Transverse colon (tissue), 4 donors: ENCODE data around the gene LRP10. TPM values are rescaled to one million over a fixed set of nuclear protein-coding genes. Genes with fewer than 3 reads are reported as not detected.

Source experiments
- DNase-seq: peaks from one replicate; pipeline ENCODE4 v3.0.0-alpha.2; 2019
- H3K27ac ChIP-seq, 4 donors: fragments of 200-600 bp; sonication (generic); 2 replicates each; pipeline ENCODE4 v1.5.1; 2016 to 2018; ENCODE audit warnings: inconsistent platforms in 4 of 4
- H3K27me3 ChIP-seq: fragments of 200-600 bp; sonication (generic); 2 replicates; pipeline ENCODE4 v1.5.1; 2017; ENCODE audit warnings: inconsistent platforms
- H3K36me3 ChIP-seq, 4 donors: fragments of 200-600 bp; sonication (generic); 2 replicates each; pipeline ENCODE4 v1.5.1; 2017 to 2019; ENCODE audit warnings: inconsistent platforms in 4 of 4
- H3K4me1 ChIP-seq, 4 donors: fragments of 200-600 bp; sonication (generic); 2 replicates each; pipeline ENCODE4 v1.5.1; 2017 to 2020; ENCODE audit warnings: inconsistent platforms in 4 of 4
- H3K4me3 ChIP-seq, 4 donors: fragments of 200-600 bp; sonication (generic); 1 replicate in 1 of 4; 2 replicates in 3 of 4; pipeline versions ENCODE4 v1.5.1 to v1.6.1; 2017 to 2019; ENCODE audit warnings: inconsistent platforms in 4 of 4
- H3K9me3 ChIP-seq, 2 donors: fragments of 200-600 bp; sonication (generic); 2 replicates each; pipeline ENCODE4 v1.5.1; 2017 to 2019; ENCODE audit warnings: inconsistent platforms in 2 of 2
- EP300 ChIP-seq: sonication (generic); formaldehyde crosslinking; IDR thresholded peaks from one replicate; pipeline ENCODE4 v1.6.1; 2017; ENCODE audit warnings: antibody characterized with exemption, low read depth
- POLR2A ChIP-seq: fragments of 450-650 bp; IDR thresholded peaks from one replicate; pipeline ENCODE4 v1.6.1; 2016; ENCODE audit warnings: antibody characterized with exemption, mild to moderate bottlenecking, moderate library complexity
- POLR2AphosphoS5 ChIP-seq, 3 donors: sonication (generic); formaldehyde crosslinking; IDR thresholded peaks; one replicate each; pipeline ENCODE4 v1.6.1; 2016; ENCODE audit warnings: antibody characterized with exemption in 3 of 3
- WGBS, 2 donors: methylation state at CpG; one replicate each; pipeline ENCODE4 v1.1.5; 2018; ENCODE audit warnings: low coverage in 1 of 2; 5-methylcytosine and 5-hydroxymethylcytosine counted together
- in situ Hi-C, 4 donors: fragments of 200-750 bp; cut with MboI; loops; one replicate each; pipeline versions ENCODE4 v1.15.0 to v1.15.1; 2017; ENCODE audit warnings: low sequenced_read_pairs in 3 of 4, low pct_ligation_motif_present in 1 of 4, low pct_unique_long_range_greater_than_20kb in 1 of 4
- intact Hi-C: fragments of 100-400 bp; cut with DNase I; formaldehyde crosslinking; loops from one replicate; pipeline ENCODE4 v1.15.1; 2023; ENCODE audit warnings: low total_unique reads
- total RNA-seq, 4 donors: library from RNA; depleted of rRNA; stranded (reverse); fragments of >200 nt; gene quantifications; one replicate each; pipeline ENCODE4 v1.1.0, GENCODE V29; 2016
- TF ChIP-seq, protein P1 (sequence below), 5 experiments: fragments of 200-600 bp in 3 of 5; fragments of 450-650 bp in 2 of 5; sonication (generic) in 3 of 5; IDR thresholded peaks; 1 replicate in 2 of 5; 2 replicates in 3 of 5; pipeline ENCODE4 v1.5.1; 2016 to 2017; ENCODE audit warnings: antibody characterized with exemption in 5 of 5, inconsistent platforms in 3 of 5, mild to moderate bottlenecking in 2 of 5, moderate library complexity in 1 of 5

LRP10 gene
- total RNA-seq, 4 donors from 2014 or later, result 88.8 to 232 (median 180) TPM

- TF ChIP-seq EP300 (no peak), POLR2AphosphoS5 (IDR thresholded peaks at IDR 0.05) (no peak), POLR2A (no peak)
- TF ChIP-seq, protein P1, sequence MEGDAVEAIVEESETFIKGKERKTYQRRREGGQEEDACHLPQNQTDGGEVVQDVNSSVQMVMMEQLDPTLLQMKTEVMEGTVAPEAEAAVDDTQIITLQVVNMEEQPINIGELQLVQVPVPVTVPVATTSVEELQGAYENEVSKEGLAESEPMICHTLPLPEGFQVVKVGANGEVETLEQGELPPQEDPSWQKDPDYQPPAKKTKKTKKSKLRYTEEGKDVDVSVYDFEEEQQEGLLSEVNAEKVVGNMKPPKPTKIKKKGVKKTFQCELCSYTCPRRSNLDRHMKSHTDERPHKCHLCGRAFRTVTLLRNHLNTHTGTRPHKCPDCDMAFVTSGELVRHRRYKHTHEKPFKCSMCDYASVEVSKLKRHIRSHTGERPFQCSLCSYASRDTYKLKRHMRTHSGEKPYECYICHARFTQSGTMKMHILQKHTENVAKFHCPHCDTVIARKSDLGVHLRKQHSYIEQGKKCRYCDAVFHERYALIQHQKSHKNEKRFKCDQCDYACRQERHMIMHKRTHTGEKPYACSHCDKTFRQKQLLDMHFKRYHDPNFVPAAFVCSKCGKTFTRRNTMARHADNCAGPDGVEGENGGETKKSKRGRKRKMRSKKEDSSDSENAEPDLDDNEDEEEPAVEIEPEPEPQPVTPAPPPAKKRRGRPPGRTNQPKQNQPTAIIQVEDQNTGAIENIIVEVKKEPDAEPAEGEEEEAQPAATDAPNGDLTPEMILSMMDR (IDR thresholded peaks at IDR 0.05), result no peak
- Histone ChIP-seq H3K4me3 (no peak overlapping the region), H3K4me1 (peaks cover 11 to 30% (median 23%) of the 10 kb centered on the region in 4 donors), H3K36me3 (peaks cover 0 to 31% (median 10%) of the 10 kb centered on the region in 4 donors), H3K27ac (no peak overlapping the region), H3K9me3 (no peaks in the 10 kb centered on the region), H3K27me3 (no peaks in the 10 kb centered on the region)
- WGBS, 2 donors, result 89% methylated on average over 6 of the region's 6 CpGs; no CpG with 5 or more reads in 1 of the 2 donors
- intact Hi-C loops (no loop called here), in situ Hi-C loops (no loop called here)
- DNase-seq, result no peak
Measured at GRCh38 chr14:22920697-22921096, 49.2 kb downstream of the LRP10 start.

GRCh38 chr14:22922294-22922693 is 50.8 kb downstream of the LRP10 start:
- intact Hi-C loops (no loop called here), in situ Hi-C loops (no loop called here)
- H3K4me3 ChIP-seq, result no peak overlapping the region
- H3K36me3 ChIP-seq, result peaks cover 0 to 31% (median 10%) of the 10 kb centered on the region in 4 donors
- peaks cover 7 to 29% (median 21%) of the 10 kb centered on the region in 4 donors for H3K4me1 ChIP-seq
- DNase-seq, result no peak
- TF ChIP-seq EP300, result no peak
- no peak for TF ChIP-seq POLR2AphosphoS5 (IDR thresholded peaks at IDR 0.05)
- TF ChIP-seq, protein P1 (IDR thresholded peaks at IDR 0.05), result no peak
- no peak for TF ChIP-seq POLR2A
- H3K27me3 ChIP-seq, result no peaks in the 10 kb centered on the region
- 91% methylated on average over 2 of the region's 2 CpGs; no CpG with 5 or more reads in 1 of the 2 donors for WGBS, 2 donors
- H3K27ac ChIP-seq, result no peak overlapping the region
- no peaks in the 10 kb centered on the region for H3K9me3 ChIP-seq

GRCh38 chr14:22923746-22924145 is 52.2 kb downstream of the LRP10 start:
- Histone ChIP-seq H3K27me3 (no peaks in the 10 kb centered on the region), H3K36me3 (peaks cover 0 to 31% (median 10%) of the 10 kb centered on the region in 4 donors), H3K27ac (no peak overlapping the region), H3K9me3 (no peaks in the 10 kb centered on the region), H3K4me3 (no peak overlapping the region), H3K4me1 (peaks cover 9 to 36% (median 22%) of the 10 kb centered on the region in 4 donors)
- intact Hi-C loops, result no loop called here
- in situ Hi-C loops, result no loop called here
- TF ChIP-seq EP300 (no peak), POLR2A (no peak), POLR2AphosphoS5 (IDR thresholded peaks at IDR 0.05) (no peak)
- TF ChIP-seq, protein P1 (IDR thresholded peaks at IDR 0.05), result no peak
- 97% methylated on average over 5 of the region's 5 CpGs; no CpG with 5 or more reads in 1 of the 2 donors for WGBS, 2 donors
- DNase-seq, result no peak

DNA sequence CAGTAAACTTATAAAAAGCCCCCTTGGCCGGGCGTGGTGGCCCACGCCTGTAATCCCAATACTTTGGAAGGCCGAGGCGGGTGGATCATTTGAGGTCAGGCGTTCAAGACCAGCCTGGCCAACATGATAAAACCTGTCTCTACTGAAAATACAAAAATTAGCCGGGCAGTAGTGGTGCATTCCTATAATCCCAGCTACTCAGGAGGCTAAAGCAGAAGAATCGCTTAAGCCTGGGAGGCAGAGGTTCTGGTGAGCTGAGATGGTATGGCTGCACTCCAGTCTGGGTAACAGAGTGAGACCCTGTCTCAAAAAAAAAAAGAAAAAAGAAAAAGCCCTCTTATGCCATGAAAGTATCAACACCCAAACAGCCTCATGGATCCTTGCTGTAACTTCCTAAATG is 54.0 kb downstream of the LRP10 start:
- H3K27ac ChIP-seq, result peak overlapping the region in 1 of 4 donors; percentile 64
- WGBS, 2 donors, result 94 to 100% methylated on average over 1 to 8 of the region's 8 CpGs
- H3K27me3 ChIP-seq, result no peaks in the 10 kb centered on the region
- peaks cover 9 to 38% (median 18%) of the 10 kb centered on the region in 4 donors for H3K4me1 ChIP-seq
- TF ChIP-seq, protein P1 (IDR thresholded peaks at IDR 0.05), result no peak
- no peak for TF ChIP-seq POLR2A
- no peak for TF ChIP-seq POLR2AphosphoS5 (IDR thresholded peaks at IDR 0.05)
- TF ChIP-seq EP300, result no peak
- intact Hi-C loops (no loop called here), in situ Hi-C loops (no loop called here)
- H3K36me3 ChIP-seq, result peaks cover 0 to 30% (median 10%) of the 10 kb centered on the region in 4 donors
- no peaks in the 10 kb centered on the region for H3K9me3 ChIP-seq
- no peak overlapping the region for H3K4me3 ChIP-seq
- DNase-seq, result no peak
